Activated CD4-positive, alpha-beta T cell treated with anti-CD3 and anti-CD28 coated beads, Interleukin-2, amount 50 U/mL, for 48 hours (primary cell): ENCODE measurements around the gene PABPN1.

Experiments
- DNase-seq, 2 experiments: peaks; one replicate each; pipeline ENCODE4 v3.0.0-alpha.2; 2020

Gene PABPN1

DNA sequence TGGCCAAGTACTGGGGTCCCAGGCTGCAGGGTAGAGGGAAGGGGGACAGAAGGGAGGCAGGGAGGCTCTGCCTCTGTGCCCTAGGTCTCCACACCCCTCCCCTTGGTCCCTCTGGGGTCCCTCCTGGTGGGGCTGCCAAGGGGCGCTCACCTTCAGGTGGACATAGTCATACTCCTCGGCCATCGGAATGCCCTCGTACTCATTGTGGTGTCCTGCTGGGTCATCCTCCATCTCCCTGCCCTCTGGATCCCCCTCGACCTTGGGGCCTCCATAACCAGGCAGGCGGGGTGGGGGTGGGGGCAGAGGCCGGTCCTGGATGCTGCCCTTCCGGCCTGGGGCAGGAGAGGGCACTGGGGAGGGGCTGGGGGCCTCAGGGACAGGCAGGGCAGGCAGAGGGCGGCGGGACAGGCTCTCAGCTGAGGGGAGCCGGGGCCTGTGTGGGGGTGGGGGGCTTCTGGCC, 37.9 kb downstream of the PABPN1 start:
- no peak for DNase-seq

DNA sequence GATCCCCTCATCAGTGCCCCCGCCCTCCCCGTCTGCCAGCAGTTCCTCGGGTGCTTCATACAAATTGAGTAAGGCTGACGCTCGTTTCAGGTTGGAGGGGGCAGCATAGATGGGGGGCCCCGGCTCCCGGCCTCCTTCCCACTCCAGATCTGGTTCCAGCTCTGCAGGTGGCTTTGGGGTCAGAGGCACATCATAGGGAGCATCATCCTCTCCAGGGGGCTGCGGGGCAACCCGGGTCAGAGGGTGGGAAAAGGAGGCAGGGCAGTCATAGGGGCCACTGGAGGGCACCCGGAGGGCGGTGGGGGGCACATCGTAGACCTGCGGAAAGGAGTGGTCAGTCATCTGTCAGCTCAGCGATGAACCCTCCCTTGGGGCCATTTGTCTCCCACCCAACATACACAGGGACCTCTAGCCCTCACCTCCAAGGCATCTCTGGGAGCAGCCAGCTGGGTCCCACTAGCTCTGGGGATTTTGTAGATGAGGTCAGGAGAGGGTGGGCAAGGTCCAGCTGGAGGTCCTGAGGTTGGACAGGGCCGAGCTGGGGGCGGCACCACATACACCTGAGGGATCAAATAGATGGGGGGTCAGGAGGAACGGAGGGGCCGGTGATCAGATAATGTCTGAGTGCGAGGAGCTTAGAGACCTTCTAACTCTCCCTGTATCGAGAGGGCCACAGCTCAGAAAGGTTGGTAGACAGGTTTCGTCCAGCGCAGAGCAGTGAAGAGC, 38.6 kb downstream of the PABPN1 start:
- no peak for DNase-seq

DNA sequence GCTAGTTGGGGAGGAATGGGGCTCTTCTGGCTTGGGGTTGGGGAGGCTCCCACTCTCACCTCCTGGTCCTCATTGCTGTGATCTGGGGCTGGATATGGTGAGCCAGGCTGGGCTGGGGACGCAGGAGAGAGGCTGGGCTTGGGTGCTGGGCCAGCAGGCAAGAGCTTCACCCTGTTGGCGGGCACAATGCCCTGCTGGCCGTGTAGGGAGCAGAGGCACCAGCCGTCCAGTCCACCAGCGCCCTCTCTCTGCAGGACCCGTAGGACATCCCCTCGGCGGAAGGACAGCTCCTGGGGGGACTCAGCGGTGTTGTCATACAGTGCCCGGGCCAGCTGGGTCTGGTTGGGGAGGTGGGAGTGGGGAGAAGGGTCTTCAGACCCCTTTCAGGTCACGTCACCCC, 39.2 kb downstream of the PABPN1 start:
- DNase-seq, result no peak

DNA sequence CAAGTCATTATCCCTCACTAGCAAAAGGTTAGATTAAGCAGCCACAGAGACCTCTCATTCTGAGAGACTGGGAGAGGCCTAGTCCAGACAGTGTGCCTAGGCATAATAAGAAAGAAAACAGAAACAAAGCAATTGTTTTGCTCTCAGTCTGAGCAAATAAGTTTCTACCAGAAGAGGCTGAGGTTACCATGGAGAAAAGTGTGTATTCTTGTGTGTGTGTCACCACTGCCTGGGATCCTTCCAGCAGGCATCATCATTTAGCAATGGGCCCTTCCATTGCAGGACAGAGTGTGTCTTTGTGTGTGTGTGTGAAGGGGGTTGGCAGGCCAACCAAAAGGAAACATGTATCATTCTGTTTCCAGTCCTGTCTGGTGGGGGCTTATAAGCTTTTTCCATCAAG, 40.1 kb downstream of the PABPN1 start:
- no peak for DNase-seq

DNA sequence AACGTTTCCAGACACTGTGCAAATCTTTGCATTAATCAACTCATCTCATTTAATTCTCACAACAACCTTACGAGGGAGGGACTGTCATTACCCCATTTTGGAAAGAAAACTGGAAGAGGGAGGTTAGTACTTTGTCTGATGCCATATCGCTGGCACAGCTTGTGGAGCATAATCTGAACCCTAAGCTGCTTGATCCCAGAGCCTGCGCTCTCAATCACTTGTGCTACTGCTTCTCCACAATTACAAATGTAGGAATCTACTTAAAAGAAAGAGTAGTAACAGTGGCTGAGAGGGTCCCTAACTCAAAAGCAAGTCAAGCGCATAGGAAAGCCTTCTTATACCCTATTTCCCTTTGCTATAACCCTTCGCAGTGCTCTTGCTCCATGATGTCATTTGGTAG, 40.5 kb downstream of the PABPN1 start:
- DNase-seq, result no peak

DNA sequence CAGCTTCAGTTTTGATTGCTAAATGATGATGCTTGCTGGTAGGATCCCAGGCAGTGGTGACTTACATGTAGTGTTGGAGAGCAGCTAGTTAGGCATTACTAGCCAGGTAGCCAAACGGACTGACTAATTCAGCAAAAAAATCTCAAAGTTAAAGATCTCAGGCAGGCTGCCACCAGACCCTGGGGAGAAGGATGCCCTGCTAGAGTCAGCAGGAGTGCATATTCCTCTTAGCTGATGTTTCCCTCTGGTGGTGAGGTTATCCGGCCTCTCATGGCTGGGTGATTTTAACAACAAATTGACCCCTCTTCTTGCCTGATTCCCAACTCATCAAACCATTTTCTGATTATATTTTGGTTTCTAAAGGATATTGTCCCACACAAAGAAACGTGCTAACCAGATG, 40.9 kb downstream of the PABPN1 start:
- DNase-seq, result no peak

DNA sequence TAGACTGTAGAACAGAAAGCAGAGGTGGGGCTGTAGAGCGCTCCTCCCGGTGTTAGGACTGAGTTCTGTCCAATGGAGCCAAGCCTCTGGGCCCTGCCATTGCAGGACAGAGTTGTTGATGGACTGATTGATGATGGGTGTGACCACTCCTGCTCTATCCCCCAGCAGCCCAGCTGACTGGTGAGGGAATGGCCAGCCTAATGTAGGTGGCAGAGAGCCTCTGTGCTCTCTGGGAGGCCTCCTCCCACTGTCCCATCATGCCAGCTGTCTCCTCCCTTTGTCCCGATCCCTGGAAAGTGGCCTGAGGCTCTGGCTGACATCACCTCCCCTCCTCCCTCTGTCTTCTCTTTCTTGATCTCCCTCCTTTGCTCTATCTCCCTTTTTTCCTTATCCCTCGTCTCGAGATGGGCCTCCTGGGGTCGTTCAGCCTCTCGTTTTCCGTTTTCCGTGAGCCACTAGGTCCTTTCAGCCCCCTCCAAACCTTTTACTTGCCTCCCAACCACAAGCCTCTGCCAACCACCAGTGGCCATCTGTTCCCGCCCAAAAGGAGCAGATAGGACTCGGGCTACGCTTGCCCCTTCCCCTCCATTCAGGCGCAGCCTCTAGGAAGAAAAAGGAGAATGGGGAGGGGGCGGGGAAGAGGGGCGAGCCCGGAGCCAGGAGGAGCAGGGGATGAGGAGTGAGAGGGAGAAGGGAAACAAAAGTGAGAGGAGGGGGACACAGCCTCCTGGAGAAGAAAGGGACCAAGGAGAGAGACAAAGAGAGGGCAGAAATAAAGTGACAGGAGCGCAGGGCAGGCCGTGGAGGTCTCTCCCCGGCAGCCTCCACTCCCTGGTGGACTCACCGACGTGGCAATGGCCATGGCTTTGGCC, 43.1 kb downstream of the PABPN1 start:
- no peak for DNase-seq

DNA sequence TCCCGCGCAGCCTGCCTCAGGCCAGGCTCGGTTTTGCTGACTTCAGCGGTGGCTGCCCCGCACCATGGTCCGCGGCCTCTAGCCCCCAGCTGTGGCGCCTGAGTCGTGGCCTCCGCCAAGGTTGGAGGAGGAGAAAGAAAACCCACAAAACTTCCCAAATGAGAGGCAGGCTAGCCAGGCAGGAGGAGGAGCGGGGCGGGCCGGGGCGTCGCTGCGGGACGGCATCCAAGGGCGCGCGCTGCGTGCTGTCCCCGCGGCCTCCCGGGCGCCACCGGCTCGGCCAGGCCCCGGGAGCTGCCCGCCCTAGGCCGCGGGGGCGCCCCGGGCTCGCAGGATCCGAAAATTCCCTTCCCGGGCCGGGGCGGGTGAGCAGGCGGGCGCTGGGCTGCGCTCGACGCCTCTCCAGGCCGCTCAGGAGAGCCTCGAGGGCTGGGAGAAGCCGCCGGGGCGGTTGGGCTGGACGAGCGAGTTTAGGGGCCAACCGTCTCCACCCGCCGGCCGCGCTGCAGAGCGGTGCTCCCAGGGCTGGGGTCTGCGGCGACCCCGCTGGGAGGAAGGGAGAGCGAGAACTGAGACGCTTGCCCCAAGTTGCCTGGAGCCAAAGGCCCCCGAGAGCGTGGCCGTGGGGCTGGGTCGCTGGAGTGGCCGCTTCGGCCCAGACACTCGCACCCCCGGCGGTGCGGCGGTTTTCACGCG, 43.9 kb downstream of the PABPN1 start, which contains the start of gene EFS:
Gene EFS, minus strand, starts transcription at position 137 of the 696 bp plus-strand sequence. CDS start 147 bp downstream, outside the sequence.
- no peak for DNase-seq

DNA sequence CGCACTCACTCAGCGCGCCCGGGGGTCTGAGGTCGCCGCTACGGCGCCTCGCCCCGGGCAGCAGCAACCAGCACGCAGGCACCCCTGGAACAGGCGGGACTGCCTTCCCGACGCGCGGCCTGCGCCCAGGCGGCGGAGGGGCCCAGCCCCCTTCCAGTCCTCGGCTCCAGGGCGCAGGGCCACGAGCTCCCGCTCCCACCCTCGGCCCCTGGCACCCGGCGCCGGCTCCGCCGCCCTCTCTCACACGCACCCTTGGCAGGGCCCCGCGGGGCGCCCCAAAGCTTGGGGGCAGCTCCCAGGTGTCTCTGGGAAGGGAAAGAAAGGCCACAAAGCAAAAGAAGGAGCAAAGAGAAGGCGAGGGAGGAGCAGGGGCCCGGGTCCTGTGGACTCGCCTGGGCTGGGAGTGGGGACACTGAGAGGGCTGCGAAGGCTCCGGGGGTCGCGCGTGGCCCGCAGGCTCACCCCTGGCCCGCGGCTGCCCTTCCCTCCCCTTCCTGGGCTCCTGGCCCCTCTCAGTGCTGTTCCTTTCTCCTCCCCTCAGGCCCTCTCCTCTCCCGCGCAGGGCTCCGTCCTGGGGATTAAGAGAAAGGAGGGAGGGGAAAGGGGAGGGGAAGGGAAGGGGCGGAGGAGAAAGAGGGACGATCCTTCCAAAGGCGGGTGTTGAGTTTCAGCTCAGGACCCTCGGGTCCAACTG, 44.6 kb downstream of the PABPN1 start:
- DNase-seq, result no peak

DNA sequence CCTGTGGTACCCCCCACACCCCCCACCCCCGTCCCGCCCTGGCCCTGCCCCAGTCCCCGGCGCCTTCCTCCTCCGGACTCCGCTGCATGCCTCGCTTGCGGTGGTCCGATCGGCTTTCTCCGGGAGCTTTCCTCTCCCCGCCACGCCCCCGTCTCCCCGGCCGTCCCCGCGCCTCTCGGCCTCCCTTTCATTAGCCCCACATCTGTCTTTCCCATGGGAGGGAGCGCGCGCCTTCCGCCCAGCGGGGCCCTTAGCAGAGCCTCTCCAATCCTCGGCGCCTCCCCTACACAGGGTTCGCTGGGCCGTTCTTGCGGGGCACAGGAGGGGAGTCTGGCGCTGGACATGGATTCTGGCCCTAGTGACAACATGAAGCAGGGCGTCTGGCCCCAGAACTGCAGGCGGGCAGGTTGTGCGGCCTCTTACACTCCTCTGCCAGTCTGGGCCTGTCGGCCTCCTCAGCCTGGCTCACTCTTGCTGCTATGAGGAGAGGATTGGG, 45.2 kb downstream of the PABPN1 start:
- DNase-seq, result no peak

DNA sequence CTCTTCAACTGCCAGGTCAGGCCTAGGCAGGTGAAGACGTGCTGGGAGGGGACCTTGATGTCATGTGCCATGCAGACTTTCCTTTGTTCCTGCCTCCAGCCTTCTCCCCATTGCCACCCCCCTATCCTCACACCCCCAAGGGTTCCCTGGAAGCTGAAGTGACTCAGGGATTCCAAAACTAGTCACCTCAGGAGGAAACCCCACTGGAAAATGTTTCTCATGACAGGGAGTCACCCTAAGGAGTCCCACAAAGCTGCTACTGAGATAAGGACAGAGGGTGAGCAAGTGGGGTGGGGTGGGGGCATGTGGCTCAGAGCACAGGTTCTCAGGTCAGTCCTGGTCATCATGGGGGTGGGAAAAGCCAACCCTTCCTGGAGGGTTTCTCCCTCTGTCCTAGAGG, 49.0 kb downstream of the PABPN1 start:
- DNase-seq, result no peak

DNA sequence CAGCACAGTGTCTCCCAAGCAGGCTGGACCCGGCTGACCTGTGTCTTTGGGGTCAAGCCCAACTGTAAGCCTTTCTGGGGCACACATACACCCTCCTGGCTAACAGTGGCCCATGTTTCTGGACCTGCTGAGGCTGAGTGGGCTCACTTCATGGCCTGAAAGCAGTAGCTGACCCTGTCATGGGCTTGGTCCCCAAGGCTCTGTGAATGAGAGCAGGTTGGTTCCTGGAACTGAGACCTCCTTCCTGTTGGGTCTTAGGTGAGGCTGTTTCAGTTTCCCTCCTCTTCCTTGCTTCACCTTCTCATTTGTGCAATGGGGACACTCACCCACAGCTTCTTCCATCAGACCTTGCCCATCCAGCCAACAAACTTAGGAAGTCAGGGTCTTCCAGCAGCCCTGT, 50.6 kb downstream of the PABPN1 start:
- no peak for DNase-seq

DNA sequence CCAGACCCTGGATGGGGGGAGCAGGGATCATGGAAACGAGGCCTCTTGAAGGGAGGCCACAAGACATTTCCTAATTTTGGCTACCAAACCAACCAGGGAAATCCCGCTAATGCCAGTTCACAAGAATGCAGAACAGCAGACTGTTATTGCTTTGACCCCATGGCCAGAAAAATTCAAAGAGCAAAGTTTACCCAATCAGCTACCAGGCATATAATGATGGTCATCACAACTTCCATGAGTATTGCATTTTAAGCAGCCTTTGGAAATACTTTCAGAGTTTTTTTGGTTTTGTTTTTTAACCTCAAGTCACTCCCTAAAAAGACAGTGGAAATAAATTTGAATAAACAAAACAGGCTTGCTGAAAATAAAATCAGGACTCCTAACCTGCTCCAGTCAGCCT, 51.3 kb downstream of the PABPN1 start, which contains the start of gene IL25:
Gene IL25, plus strand, starts transcription at position 301 of the 400 bp plus-strand sequence.
- DNase-seq, result no peak

DNA sequence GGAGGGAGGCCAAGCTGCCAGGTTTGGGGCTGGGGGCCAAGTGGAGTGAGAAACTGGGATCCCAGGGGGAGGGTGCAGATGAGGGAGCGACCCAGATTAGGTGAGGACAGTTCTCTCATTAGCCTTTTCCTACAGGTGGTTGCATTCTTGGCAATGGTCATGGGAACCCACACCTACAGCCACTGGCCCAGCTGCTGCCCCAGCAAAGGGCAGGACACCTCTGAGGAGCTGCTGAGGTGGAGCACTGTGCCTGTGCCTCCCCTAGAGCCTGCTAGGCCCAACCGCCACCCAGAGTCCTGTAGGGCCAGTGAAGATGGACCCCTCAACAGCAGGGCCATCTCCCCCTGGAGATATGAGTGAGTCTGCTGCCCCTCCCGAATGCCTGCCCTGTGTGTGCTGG, 51.8 kb downstream of the PABPN1 start:
- DNase-seq, result no peak
